ENCODE data around the gene DVL1. TPM values are rescaled to one million over a fixed set of nuclear protein-coding genes. Genes with fewer than 3 reads are reported as not detected.

Gene DVL1
- total RNA-seq, 4 donors from 2014 or later, result 84.4 to 174 (median 88.9) TPM

- no peak for TF ChIP-seq CTCF (IDR thresholded peaks at IDR 0.05)
- peak; percentile 22 for TF ChIP-seq POLR2AphosphoS5 (IDR thresholded peaks at IDR 0.05)
- TF ChIP-seq EP300 (IDR thresholded peaks at IDR 0.05), result no peak
- H3K4me3 ChIP-seq, result peak overlapping the region; percentile 30 to 95
- H3K36me3 ChIP-seq, result peaks cover 0 to 10% of the 10 kb centered on the region in 2 donors
- no peaks in the 10 kb centered on the region for H3K9me3 ChIP-seq
- H3K27me3 ChIP-seq, result no peaks in the 10 kb centered on the region
- H3K27ac ChIP-seq, result peak overlapping the region; percentile 39 to 89 (median 82)
- ATAC-seq, result peak; percentile 44
- WGBS, 2 donors (ENCODE audit: low coverage in 1 of 2), result no CpG with 5 or more reads among the region's 29 CpGs
- peaks cover 2 to 58% (median 41%) of the 10 kb centered on the region in 3 donors for H3K4me1 ChIP-seq
Observed at GRCh38 chr1:1304331-1305299, 44.6 kb downstream of the DVL1 start.

- Histone ChIP-seq H3K36me3 (peaks cover 0 to 19% of the 10 kb centered on the region in 2 donors), H3K27me3 (no peaks in the 10 kb centered on the region), H3K27ac (peak overlapping the region in 3 of 4 donors; percentile 79 to 89 (median 84)), H3K4me3 (peak overlapping the region in 1 of 2 donors; percentile 95), H3K4me1 (peaks cover 2 to 49% (median 37%) of the 10 kb centered on the region in 3 donors), H3K9me3 (no peaks in the 10 kb centered on the region)
- TF ChIP-seq EP300 (IDR thresholded peaks at IDR 0.05) (no peak), POLR2AphosphoS5 (IDR thresholded peaks at IDR 0.05) (no peak), POLR2A (IDR thresholded peaks at IDR 0.05) (no peak), CTCF (IDR thresholded peaks at IDR 0.05) (no peak)
- WGBS, 2 donors (ENCODE audit: low coverage in 1 of 2), result 40% methylated on average over 1 of the region's 13 CpGs; no CpG with 5 or more reads in 1 of the 2 donors
- no peak for ATAC-seq
Observed at GRCh38 chr1:1303736-1304135, 45.5 kb downstream of the DVL1 start.

- Histone ChIP-seq H3K27ac (peak overlapping the region in 3 of 4 donors; percentile 79 to 89 (median 84)), H3K4me1 (peaks cover 2 to 47% (median 37%) of the 10 kb centered on the region in 3 donors), H3K27me3 (no peaks in the 10 kb centered on the region), H3K4me3 (no peak overlapping the region), H3K36me3 (peaks cover 0 to 26% of the 10 kb centered on the region in 2 donors), H3K9me3 (no peaks in the 10 kb centered on the region)
- WGBS, 2 donors (ENCODE audit: low coverage in 1 of 2), result no CpG with 5 or more reads among the region's 31 CpGs
- TF ChIP-seq CTCF (IDR thresholded peaks at IDR 0.05) (no peak), EP300 (IDR thresholded peaks at IDR 0.05) (no peak), POLR2A (IDR thresholded peaks at IDR 0.05) (no peak), POLR2AphosphoS5 (IDR thresholded peaks at IDR 0.05) (no peak)
- ATAC-seq, result no peak
Observed at GRCh38 chr1:1302951-1303509, 46.2 kb downstream of the DVL1 start.

GRCh38 chr1:1302006-1302430 lies 47.2 kb downstream of the DVL1 start:
- H3K4me3 ChIP-seq, result no peak overlapping the region
- no peaks in the 10 kb centered on the region for H3K9me3 ChIP-seq
- no CpG with 5 or more reads among the region's 9 CpGs for WGBS, 2 donors (ENCODE audit: low coverage in 1 of 2)
- H3K27ac ChIP-seq, result no peak overlapping the region
- peaks cover 2 to 42% (median 37%) of the 10 kb centered on the region in 3 donors for H3K4me1 ChIP-seq
- TF ChIP-seq CTCF (IDR thresholded peaks at IDR 0.05), result peak in 3 of 4 experiments; percentile 14 to 53 (median 17)
- no peak for TF ChIP-seq EP300 (IDR thresholded peaks at IDR 0.05)
- H3K27me3 ChIP-seq, result no peaks in the 10 kb centered on the region
- H3K36me3 ChIP-seq, result peaks cover 0 to 32% of the 10 kb centered on the region in 2 donors
- ATAC-seq, result no peak
